Fibroblast of pulmonary artery (primary cell): ENCODE measurements around the gene CCDC13.

ENCODE experiments used
- DNase-seq: peaks from one replicate; pipeline ENCODE4 v3.0.0-alpha.2; 2010; ENCODE audit warnings: low read depth
- H3K4me3 ChIP-seq: replicated peaks from 2 replicates; pipeline ENCODE4 v1.5.1; 2011; ENCODE audit warnings: low read depth, mild to moderate bottlenecking, control low read depth, low read length, moderate library complexity
- CTCF ChIP-seq: IDR thresholded peaks from 2 replicates; pipeline ENCODE4 v1.5.1; 2011; ENCODE audit warnings: mild to moderate bottlenecking, control low read depth, low read length, inconsistent platforms; ENCODE audit errors: missing control alignments

CCDC13 gene

GRCh38 chr3:42799376-42799775 is 26.3 kb upstream of the CCDC13 start:
- TF ChIP-seq CTCF, result no peak
- DNase-seq, result no peak

GRCh38 chr3:42796332-42796885 is 23.4 kb upstream of the CCDC13 start:
- DNase-seq, result no peak
- no peak for TF ChIP-seq CTCF
- no peak overlapping the region for H3K4me3 ChIP-seq

More at GRCh38 chr3:42799376-42799775, 26.3 kb upstream of the CCDC13 start:
- H3K4me3 ChIP-seq, result no peak overlapping the region

GRCh38 chr3:42795621-42796181 is 22.6 kb upstream of the CCDC13 start:
- TF ChIP-seq CTCF, result no peak
- no peak overlapping the region for H3K4me3 ChIP-seq
- no peak for DNase-seq

- TF ChIP-seq CTCF, result no peak
- H3K4me3 ChIP-seq, result no peak overlapping the region
- DNase-seq, result no peak
Measured at GRCh38 chr3:42790714-42791229, 17.7 kb upstream of the CCDC13 start.

GRCh38 chr3:42786631-42787030 is 13.6 kb upstream of the CCDC13 start:
- TF ChIP-seq CTCF, result no peak
- no peak overlapping the region for H3K4me3 ChIP-seq
- no peak for DNase-seq

- no peak for TF ChIP-seq CTCF
- DNase-seq, result no peak
- H3K4me3 ChIP-seq, result no peak overlapping the region
Measured at GRCh38 chr3:42786212-42786611, 13.2 kb upstream of the CCDC13 start.
